ENCODE data around the gene VPS37B. TPM values are rescaled to one million over a fixed set of nuclear protein-coding genes. Genes with fewer than 3 reads are reported as not detected.

Gene VPS37B
- total and polyA plus RNA-seq, 2 of the 8 experiments (the other 6 are each of a cell fraction or from before 2014, with no cell fraction given) = 11.9 to 15.7 TPM

DNA sequence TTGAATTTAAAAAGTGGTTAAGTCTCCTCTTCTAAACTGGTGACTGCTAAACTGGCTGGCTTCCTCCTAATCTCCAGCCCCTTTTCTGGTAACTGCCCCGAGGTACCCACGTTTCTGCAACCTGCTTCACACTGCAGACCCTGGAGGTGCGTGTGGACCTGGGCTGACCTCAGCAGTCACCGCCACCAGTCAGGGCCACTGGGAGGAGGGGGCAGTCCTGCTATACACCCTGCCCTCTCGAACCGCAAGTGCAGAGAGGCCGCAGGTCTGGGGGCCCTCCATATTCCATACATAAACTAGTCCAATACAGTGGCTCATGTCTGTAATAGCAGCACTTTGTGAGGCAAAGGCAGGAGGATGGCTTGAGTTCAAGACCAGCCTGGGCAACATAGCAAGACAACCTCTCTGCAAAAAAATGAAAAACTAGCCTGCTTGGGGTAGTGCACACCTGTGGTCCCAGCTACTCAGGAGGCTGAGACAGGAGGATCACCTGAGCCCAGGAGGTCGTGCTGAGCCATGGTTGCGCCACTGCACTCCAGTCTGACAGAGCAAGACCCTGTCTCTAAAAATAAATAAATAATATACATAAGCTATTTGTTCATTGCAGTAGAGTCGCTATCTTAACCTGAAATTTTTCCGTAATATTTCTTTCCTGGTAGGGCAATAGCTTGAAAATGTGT is 25.6 kb downstream of the VPS37B start:
- no peak overlapping the region for H2BK20ac ChIP-seq (ENCODE audit: low read length)
- no peak overlapping the region for H4K91ac ChIP-seq (replicated peaks; ENCODE audit: insufficient read length, low read length)
- no peak overlapping the region for H2BK12ac ChIP-seq (ENCODE audit: low read depth, low read length)
- CTCF ChIA-PET (ENCODE audit: partially characterized antibody) = interaction anchor here (1.1 to 20.1 kb wide), 9 partner anchors 9 to 78 kb away, joined by 3 to 473 read pairs (median 4); no protein-coding TSS in a partner anchor
- no peak overlapping the region for H2BK120ac ChIP-seq (replicated peaks; ENCODE audit: low read depth, low read length)
- H3K9me3 ChIP-seq (ENCODE audit: insufficient read depth in 2 of 2, low read depth in 1 of 2, low read length in 1 of 2) = no peaks in the 10 kb centered on the region
- H3K27me3 ChIP-seq (replicated peaks in 1 of 4; ENCODE audit: control insufficient read depth in 3 of 4, extremely low read depth in 1 of 4, insufficient read depth in 3 of 4, low read length in 3 of 4) = peaks cover 50 to 77% (median 75%) of the 10 kb centered on the region in 4 experiments
- DNase-seq (ENCODE audit: low read depth in 1 of 2, low spot score in 2 of 2) (no peak), FAIRE-seq (no peak)
- H3K9ac ChIP-seq (replicated peaks in 1 of 4; ENCODE audit: extremely low read depth in 1 of 4, low read depth in 3 of 4, low read length in 3 of 4) = no peak overlapping the region
- no peak overlapping the region for H3K4ac ChIP-seq (replicated peaks; ENCODE audit: insufficient read length, low read depth, low read length)
- no peak overlapping the region for H4K5ac ChIP-seq (ENCODE audit: insufficient read length, low read depth, low read length)
- H2BK5ac ChIP-seq (ENCODE audit: low read depth, low read length) = no peak overlapping the region
- WGBS, 2 experiments (ENCODE audit: extremely low coverage in 1 of 2, insufficient coverage in 1 of 2, insufficient read length in 1 of 2, insufficient replicate concordance in 2 of 2, low coverage in 1 of 2, low lambda C conversion rate in 2 of 2, missing lambda C conversion rate in 1 of 2) = 89% methylated on average over 11 of the region's 11 CpGs; no CpG with 5 or more reads in 1 of the 2 experiments
- H3K4me1 ChIP-seq (replicated peaks in 1 of 4; ENCODE audit: control insufficient read depth in 3 of 4, insufficient read depth in 4 of 4, low read length in 3 of 4) = peaks cover 5 to 24% (median 9%) of the 10 kb centered on the region in 4 experiments
- no peak overlapping the region for H3K4me3 ChIP-seq (ENCODE audit: extremely low read depth in 1 of 4, insufficient read depth in 2 of 4, low read depth in 3 of 4, low read length in 4 of 4)
- H4K20me1 ChIP-seq (replicated peaks in 1 of 2; ENCODE audit: control insufficient read depth in 1 of 2, insufficient read depth in 2 of 2, low read length in 2 of 2) = peaks cover 60 to 68% of the 10 kb centered on the region in 2 experiments
- no peak overlapping the region for H2BK15ac ChIP-seq (ENCODE audit: low read length)
- no peaks in the 10 kb centered on the region for H3K23me2 ChIP-seq (ENCODE audit: low read depth, low read length)
- no peak overlapping the region for H3K56ac ChIP-seq (replicated peaks; ENCODE audit: insufficient read length, low read depth, low read length)
- H3K79me1 ChIP-seq (ENCODE audit: low read depth, low read length) = peaks cover 4% of the 10 kb centered on the region
- peaks cover 0 to 24% (median 8%) of the 10 kb centered on the region in 4 experiments; a peak in 4 of 8 replicates for H3K36me3 ChIP-seq (ENCODE audit: control insufficient read depth in 2 of 4, insufficient read depth in 4 of 4, low read length in 3 of 4)
- H3K14ac ChIP-seq (ENCODE audit: insufficient read length) = no peak overlapping the region
- TF ChIP-seq RNF2 (IDR thresholded peaks at IDR 0.05; ENCODE audit: borderline replicate concordance, low read depth, low read length, missing control alignments, poor library complexity, severe bottlenecking) = no peak
- no peak for TF ChIP-seq SP2 (IDR thresholded peaks at IDR 0.05; ENCODE audit: low read length)
- no peak for TF ChIP-seq TBP (IDR thresholded peaks at IDR 0.05; ENCODE audit: low read depth, low read length)
- H2AK5ac ChIP-seq (ENCODE audit: low read depth, low read length) = no peak overlapping the region
- no peak overlapping the region for H3K4me2 ChIP-seq (ENCODE audit: insufficient read depth in 1 of 2, low read depth in 2 of 2, low read length in 2 of 2)
- POLR2A ChIA-PET (ENCODE audit: partially characterized antibody) = interaction anchor here (1.0 kb wide), 2 partner anchors 21 to 39 kb away, joined by 3 read pairs; no protein-coding TSS in a partner anchor
- no peak overlapping the region for H3K27ac ChIP-seq (ENCODE audit: low read depth, low read length)
- no peak overlapping the region; the same call in 1 of the 2 replicates for H4K8ac ChIP-seq (ENCODE audit: extremely low read depth, insufficient read depth, low read length)
- no peak overlapping the region for H2AFZ ChIP-seq (ENCODE audit: low read length)
- H3K79me2 ChIP-seq (ENCODE audit: control insufficient read depth in 1 of 2, insufficient read depth in 2 of 2, low read length in 2 of 2) = no peaks in the 10 kb centered on the region
- H3K23ac ChIP-seq (ENCODE audit: insufficient read length) = no peak overlapping the region
- no peak overlapping the region for H3K18ac ChIP-seq (ENCODE audit: extremely low read depth, low read length)

Data from H1 (cell line).